Left renal pelvis (tissue), 4 donors: ENCODE results near the gene SLC44A5. TPM values are rescaled to one million over a fixed set of nuclear protein-coding genes. Genes with fewer than 3 reads are reported as not detected.
"Not testable (repeated sequence)": the region's sequence is repeated elsewhere in the genome, so short reads cannot be mapped to it uniquely, and the experiment has no call there.

Source experiments
- DNase-seq, 4 donors: peaks; one replicate each; pipeline ENCODE4 v3.0.0-alpha.2; 2013; ENCODE audit warnings: low read depth in 4 of 4, low spot score in 3 of 4
- polyA plus RNA-seq, 4 donors: library from polyadenylated mRNA; unstranded; fragments of 120-200 nt; gene quantifications; one replicate each; pipeline ENCODE4 v1.2.1, GENCODE V29; 2013; ENCODE audit not compliant: insufficient read length in 4 of 4

Gene SLC44A5
- polyA plus RNA-seq, 4 donors: 3.7 to 17.0 (median 13.5) TPM

DNA sequence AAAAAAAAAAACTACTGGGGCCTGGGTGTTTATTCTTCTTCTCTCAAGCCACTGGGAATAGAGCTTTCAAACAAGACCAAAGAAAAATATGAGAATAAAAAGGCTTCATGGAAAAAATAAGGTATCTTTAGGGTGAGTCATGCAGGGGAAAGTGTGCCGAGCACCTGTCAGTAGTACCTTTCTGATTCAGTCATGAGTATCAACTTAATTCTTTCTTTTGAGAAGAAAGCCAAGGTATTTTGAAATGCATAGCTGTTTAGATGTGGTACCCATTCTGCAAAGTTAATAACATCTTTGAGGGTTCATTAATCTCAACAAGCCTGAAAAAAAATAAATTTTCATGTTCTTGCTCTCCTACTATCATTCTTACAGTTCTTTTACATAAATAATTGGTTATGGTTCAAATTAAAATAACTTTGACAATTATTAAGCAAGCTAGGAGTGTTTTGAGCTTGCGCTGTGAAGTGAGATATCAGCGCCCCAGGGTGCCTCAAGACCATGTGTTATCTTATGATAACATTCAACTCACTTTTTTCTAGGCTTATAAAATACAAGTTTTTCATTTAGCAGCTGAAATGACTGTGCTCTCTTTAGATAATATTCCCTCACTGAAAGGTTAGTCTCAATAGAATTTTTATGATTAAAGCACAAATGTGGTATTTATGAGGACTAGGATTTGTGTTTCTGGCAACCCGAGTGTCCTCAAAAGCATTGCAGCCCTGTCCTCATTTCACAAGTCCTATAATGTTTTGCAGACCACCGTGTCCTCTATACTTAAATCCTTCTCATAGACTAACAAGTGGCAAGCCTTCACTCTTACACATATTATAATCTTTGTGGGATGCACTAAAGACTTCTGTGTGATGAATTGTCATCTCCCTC is 138.6 kb downstream of the SLC44A5 start:
- DNase-seq: no peak

DNA sequence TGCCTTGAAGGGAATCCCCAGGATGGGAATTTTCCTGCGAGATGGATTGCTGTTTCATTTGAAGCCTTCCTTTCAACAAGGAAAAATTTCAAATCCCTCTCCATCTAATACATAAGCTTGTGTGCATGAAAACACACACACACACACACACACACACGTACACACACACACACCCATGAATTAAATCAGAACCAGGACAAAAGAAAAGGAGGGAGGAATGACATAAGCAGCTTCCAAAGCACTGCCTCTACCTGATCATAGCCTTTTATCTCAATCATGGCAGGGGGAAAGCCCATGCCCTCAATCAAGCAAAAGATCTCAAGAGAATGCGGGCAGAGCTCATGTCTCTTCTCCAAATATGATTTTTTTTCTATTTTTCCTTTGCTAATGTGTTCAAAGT is 139.7 kb downstream of the SLC44A5 start:
- no peak for DNase-seq

DNA sequence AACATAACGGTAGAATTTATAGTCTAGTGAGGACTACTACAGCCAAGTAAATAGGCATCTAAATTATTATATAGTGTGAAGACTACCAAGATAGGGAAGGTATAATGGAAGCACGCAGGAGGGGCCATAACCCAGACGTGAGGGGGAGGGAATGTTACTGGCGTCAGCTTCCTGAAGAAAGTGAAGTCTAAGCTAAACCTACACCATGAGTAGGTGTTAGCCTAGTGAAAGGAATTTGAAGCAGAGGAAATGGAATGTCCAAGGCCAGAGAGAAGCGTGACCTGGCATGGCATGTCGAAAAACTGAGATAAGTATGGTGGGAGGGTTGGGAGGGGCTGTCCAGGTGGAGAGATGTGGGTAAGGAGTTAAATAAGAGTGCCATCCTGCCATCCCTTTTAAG is 140.5 kb downstream of the SLC44A5 start:
- no peak for DNase-seq

DNA sequence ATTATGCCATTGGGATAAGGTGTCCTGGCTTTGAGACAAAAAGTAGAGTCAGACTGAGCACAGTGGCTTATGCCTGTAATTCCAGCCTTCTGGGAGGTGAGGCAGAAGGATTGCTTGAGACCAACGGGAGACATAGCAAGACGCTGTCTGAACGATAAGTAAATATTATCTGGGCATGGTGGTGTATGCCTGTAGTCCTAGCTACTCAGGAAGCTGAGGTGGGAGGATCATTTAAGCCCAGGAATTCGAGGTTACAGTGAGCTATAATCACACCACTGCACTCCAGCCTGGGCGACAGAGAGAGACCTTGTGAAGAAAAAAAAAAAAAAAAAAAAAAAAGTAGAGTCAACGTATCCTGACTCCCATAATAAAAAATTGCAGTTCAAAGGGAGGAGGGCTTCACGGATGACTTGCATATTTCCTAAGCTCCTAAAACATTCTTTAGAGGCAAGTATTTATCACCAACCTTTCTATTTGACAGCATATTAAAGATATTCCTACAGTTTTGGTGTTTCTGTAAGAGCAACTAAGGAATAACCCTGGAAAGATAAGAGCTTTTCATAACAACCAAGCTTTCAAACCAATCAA is 141.2 kb downstream of the SLC44A5 start:
- DNase-seq: no peak

DNA sequence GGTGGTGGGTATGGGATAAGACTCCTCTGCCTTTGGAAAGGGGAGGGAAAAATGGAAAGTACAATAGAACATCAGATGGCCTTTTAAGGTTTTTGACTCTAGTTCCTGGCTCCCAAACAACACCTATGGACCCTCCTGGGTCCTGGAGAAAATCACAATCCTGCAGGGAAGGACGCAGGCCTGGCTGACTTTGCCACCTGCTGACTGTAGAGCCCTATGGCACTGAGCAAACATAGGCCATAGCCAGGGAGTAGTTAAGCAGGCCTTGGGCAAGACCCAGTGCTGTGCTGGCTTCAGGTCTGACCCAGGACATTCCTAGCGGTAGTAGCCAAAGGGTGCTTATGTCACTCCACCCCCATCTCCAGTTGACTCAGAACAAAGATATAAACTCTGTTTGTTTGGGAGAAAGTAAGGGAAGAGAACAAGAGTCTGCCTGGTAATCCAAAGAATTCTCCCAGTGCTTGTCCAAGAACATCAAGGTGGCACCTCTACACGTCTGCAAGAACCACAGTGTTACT is 149.0 kb downstream of the SLC44A5 start:
- DNase-seq: no peak

DNA sequence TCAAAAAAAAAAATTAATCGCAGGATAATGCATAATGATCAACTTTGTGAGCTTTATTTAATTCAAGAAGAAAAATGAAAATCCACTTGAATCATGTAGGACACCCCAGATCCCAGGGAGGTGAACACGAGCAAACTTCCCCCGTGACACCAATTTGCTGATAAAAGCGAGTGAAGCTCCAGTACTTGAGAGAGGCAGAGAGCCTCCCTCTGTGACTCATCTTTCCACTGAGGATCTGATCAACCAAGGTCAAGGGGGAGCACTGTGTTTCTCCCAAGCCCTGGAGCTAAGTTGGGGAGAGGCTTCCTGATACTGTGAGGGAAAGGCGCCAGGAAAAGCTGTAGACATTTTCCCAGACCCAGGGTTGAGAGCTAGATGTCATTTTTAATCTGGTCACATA is 160.9 kb downstream of the SLC44A5 start:
- no peak for DNase-seq

DNA sequence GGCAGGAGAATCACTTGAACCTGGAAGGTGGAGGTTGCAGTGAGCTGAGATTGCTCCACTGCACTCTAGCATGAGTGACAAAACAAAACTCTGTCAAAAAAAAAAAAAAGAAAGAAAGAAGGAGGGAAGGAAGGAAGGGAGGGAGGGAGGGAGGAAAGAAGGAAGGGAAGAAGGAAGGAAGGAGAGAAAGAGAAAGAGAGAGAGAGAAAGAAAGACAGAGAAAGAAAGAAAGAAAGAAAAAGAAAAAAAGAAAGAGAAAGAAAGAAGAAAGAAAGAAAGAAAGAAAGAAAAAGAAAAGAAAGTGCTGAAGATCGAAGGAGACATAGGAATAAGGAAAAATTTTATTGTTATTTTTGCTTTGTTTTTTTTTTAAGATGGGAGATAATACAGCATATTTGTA is 166.7 kb downstream of the SLC44A5 start:
- no peak for DNase-seq

DNA sequence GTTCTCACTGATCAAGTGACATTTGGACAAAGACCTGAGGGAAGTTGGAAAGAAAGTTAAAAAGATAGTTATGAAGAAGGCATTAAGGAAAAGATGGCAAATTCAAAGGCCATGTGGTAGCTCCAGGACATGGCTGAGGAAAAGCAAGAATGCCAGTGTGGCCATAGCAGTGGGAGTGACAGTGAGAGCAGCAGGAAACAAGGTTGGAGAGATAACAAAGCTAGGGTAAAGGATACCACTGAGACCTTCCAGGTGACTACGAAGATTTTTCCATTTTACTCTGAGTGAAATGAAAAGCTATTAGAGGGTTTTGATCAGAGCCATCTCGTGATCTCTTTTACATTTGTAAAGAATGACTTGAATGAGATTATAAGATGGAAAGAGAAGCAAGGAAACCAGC is 170.6 kb downstream of the SLC44A5 start:
- DNase-seq: no peak

DNA sequence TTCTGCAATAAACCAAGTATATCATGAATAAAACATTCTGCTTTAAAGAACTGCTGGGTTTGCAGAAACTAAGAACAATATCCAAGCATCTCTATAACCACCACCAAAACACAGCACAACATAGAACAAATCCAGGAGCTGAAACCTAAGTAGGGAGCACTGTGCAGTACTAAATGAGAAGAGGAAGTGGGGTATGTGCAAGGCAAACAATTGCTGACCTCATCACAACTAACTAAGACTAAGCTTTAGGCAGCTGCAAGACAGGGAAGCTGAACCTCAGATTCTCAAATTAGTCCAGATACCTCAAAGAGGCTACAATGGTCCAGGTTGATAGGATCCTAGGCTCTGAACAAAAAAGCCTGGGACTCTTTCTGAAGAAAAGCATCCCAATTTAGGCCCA is 172.6 kb downstream of the SLC44A5 start:
- no peak for DNase-seq

DNA sequence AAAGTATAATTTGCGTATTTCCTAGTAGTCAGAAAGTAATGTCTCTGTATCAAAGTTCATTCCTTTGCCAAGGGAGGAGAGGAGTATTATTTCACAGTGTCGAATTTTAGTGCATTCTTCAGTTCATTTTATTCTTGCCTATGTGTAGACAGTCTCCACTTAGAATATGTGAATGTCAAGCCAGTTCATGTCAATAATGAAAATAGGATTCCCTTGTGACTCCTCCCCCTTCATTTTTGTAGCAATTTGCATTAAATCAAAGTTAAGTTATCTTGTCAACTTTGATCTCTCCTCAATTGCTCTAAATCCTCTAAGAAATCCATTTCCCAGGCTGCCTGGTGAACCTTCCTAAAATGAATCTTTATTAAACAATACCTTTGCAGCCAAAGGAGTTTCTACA is 179.1 kb downstream of the SLC44A5 start:
- DNase-seq: no peak

DNA sequence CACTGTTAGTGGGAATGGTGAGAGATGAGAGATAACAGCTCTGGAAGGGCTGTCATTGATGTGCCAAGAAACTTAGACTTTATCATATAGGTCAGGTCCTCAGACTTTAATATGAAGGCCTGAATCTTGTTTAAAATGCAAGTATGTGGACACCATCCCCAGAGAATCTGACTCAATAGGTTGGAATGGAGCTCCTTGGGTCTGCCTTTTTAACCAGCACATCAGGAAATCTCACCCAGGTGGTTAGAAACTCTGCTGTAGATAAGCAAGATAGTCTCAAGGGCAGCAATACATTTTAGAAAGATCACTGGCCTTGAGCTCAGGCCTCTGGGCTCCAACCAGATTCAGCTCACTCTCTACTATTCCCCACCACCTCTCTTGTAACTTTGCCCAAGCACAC is 180.4 kb downstream of the SLC44A5 start:
- no peak for DNase-seq

DNA sequence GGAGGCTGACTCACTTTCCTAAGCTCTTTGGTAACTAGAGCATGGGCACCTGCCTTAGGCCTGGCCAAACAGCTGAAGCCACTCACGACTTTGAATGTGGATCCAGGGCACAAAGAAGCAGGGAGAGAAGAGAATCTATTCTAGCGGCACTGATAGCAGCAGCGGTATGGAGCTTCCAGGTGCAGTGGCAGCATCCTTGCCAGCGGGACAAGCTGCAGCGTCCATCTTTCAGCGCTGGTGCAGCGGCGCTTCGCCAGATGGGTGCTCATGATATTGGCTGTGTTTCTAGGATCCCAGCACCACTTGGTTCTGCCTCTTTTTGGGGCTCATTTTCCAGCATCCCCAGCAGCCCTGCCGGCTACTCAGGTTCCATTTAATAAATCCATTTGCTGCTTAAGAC is 184.2 kb downstream of the SLC44A5 start:
- DNase-seq: no peak

DNA sequence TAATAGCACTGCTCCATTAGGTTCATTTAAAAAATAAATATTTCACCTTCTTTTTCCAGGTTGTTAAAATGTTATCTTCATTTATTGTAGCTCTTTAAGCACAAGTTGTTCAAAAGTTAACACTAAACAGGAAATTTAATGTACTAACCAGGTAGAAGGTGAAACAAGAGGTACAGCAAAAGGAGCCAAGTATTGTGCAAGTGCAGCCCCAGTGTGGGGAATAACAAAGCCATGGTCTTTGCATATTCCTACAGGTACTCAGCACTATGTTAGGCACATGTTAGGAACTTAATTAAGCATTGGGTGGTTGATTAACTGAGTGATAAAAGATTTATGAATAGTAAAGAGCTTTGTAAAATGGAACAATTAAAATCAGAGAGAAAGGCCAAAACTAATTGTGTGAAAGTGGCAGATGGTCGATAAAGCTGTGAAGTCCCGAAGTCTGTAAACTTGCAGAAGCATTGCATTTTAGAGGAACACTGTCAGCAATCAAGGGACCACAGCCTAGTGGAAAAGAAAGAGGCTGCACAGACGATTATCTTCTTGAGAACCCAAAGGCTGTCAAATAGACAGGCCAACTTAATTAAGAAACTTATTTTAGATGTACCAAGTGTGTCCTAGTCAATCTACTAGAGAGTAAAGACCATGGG is 185.8 kb downstream of the SLC44A5 start:
- no peak for DNase-seq

DNA sequence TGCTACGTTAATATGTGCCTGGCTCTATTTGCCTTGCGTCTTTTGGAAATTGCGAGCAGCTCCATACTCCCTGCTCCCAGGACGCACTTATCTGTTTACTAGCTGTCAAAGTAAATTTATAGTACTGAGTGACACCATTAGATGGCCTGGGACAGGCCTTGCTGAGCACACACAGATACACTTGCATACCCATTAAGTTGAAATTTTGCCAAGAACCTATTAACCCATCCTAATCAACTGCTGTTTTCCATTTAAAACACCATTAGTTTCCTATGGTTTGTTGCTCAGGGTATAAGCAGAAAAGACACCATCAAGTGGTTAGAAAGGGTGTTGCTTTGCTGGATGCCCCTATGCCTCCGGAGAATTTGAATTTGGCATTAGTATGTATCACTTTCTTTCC is 187.3 kb downstream of the SLC44A5 start:
- DNase-seq: no peak

DNA sequence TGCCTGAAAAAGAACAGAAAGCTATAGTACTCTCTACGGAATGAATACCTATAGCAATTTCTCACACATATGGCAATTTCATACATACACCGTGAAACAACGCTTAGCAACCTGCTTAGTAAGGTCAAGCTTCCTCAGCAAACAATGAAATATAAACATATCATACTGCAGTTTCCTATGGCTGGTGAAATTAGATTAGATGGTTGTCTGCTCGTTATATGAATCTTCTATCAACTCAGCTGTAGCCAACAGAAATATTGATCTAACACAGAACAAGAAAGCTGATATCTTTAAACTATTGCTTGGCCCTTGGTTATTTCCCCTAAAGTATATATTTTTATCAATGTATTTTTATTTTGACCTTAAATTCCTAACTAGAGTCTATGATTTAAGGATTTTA is 187.8 kb downstream of the SLC44A5 start:
- no peak for DNase-seq

DNA sequence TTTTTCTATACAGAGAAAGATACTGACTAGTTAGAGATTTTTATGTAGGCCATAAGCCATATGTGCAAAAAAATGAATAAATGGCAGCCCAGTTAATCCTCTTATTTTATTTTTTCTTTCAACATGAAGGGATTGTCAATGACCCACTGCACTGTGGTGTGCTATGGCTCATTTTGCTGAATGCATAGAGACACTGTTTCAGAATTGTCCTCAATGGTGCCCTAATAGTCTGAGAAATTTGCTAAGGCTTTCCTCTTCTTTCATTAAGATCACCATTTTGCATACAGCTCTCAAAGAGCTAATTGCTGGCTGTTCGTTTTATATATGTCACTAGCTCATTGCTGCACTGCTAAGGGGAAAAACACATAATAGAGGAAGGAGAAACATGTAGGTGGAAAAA is 189.5 kb downstream of the SLC44A5 start:
- DNase-seq: no peak

DNA sequence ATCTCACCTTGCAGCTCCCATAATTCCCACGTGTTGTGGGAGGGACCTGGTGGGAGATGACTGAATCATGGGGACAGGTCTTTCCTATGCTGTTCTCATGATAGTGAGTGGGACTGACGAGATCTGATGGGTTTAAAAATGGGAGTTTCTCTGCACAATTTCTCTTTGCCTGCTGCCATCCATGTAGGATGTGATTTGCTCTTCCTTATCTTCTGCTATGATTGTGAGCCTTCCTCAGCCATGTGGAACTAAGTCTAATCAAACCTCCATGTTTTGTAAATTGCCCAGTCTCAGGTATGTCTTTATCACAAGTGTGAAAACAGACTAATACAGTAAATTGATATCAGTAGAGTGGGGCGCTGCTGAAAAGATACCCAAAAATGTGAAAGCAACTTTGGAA is 195.7 kb downstream of the SLC44A5 start:
- DNase-seq: no peak

DNA sequence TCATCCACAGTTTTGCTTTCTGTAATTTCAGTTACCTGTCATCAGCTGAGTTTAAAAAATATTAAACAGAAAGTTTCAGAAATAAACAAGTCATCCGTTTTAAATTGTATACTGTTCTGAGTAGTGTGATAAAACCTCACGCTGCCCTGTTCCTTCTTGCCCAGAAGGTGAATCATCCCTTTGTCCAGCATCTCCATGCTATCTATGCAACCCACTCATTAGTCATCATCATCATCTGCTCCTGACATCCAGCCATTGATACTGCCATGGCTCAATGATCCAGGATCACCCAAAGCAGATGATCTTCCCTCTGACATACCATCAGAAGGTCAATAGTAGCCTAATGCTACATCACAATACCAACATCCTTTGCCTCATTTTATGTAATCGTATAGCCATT is 198.3 kb downstream of the SLC44A5 start:
- no peak for DNase-seq

DNA sequence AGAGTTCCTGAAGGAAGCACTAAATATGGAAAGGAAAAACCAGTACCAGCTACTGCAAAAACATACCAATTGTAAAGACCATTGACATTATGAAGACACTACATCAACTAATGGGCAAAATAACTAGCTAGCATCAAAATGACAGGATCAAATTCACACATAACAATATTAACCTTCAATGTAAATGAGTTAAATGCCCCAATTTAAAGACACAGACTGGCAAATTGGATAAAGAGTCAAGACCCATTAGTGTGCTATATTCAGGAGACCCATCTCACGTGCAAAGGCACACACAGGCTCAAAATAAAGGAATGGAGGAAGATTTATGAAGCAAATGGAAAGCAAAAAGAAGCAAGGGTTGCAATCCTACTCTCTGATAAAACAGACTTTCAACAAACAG is 206.2 kb downstream of the SLC44A5 start:
- not testable (repeated sequence) for DNase-seq

DNA sequence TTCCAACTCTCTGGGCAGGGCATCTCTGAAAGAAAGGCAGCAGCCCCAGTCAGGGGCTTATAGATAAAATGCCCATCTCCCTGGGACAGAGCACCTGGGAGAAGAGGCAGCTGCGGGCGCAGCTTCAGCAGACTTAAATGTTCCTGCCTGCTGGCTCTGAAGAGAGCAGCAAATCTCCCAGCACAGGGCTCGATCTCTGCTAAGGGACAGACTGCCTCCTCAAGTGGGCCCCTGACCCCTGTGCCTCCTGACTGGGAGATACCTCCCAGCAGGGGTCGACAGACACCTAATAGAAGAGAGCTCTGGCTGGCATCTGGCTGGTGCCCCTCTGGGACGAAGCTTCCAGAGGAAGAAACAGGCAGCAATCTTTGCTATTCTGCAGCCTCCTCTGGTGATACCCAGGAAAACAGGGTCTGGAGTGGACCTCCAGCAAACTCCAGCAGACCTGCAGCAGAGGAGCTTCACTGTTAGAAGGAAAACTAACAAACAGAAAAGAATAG is 207.7 kb downstream of the SLC44A5 start:
- DNase-seq: not testable (repeated sequence)

DNA sequence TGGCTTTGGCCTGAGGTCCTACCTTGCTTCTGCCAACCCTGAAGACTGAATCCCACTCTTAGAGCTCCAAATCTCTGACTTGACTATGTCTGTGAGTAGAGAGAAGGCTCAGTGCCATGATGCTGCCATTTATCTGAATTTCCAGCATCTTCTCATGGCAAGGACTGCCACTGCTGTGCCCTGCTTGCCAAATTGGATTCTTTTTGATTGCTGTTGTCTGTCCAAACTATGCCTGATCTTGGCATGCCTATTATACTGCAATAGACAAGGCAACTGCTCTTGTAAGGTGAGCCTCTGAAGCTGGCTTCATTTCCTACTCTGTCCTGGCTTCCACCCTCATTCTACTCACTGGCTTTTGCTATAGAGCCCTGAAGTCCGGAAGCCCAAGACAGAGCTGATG is 210.2 kb downstream of the SLC44A5 start:
- DNase-seq: no peak
